Glutamatergic neuron (in vitro differentiated cells): Measurements from ENCODE around the gene POLR1A. TPM values are rescaled to one million over a fixed set of nuclear protein-coding genes. Genes with fewer than 3 reads are reported as not detected.

Experiments
- DNase-seq: peaks from one replicate; pipeline ENCODE4 v3.0.0; 2022
- H3K27ac Mint-ChIP-seq: one replicate; pipeline ENCODE4 v1.8.0; 2020; ENCODE audit warnings: mild to moderate bottlenecking, mixed read lengths, inconsistent platforms; ENCODE audit not compliant: unreplicated experiment
- H3K27me3 Mint-ChIP-seq: one replicate; pipeline ENCODE4 v1.8.0; 2020; ENCODE audit warnings: mild to moderate bottlenecking, moderate library complexity, mixed read lengths, inconsistent platforms; ENCODE audit not compliant: unreplicated experiment
- H3K36me3 Mint-ChIP-seq: one replicate; pipeline ENCODE4 v1.8.0; 2020; ENCODE audit warnings: mild to moderate bottlenecking, mixed read lengths, inconsistent platforms; ENCODE audit not compliant: unreplicated experiment
- H3K4me1 Mint-ChIP-seq: one replicate; pipeline ENCODE4 v1.8.0; 2020; ENCODE audit warnings: mild to moderate bottlenecking, low read depth, mixed read lengths, inconsistent platforms; ENCODE audit not compliant: unreplicated experiment
- H3K4me3 Mint-ChIP-seq: one replicate; pipeline ENCODE4 v1.8.0; 2020; ENCODE audit warnings: mild to moderate bottlenecking, mixed read lengths, inconsistent platforms; ENCODE audit not compliant: unreplicated experiment
- H3K9me3 Mint-ChIP-seq: one replicate; pipeline ENCODE4 v1.8.0; 2020; ENCODE audit warnings: mild to moderate bottlenecking, moderate library complexity, mixed read lengths, inconsistent platforms; ENCODE audit not compliant: unreplicated experiment
- CTCF ChIP-seq: fragments of 200-600 bp; sonication (generic); IDR thresholded peaks from one replicate; pipeline ENCODE4 v1.5.0; 2021; ENCODE audit not compliant: partially characterized antibody, unreplicated experiment
- total RNA-seq: library from RNA; stranded (reverse); fragmentation: NEBNext Ultra II Directional; extraction: Animal tissue kit (Norgen Biotek cat#: 25700); gene quantifications from one replicate; pipeline ENCODE4 v1.2.1, GENCODE V29; 2021; ENCODE audit not compliant: unreplicated experiment

POLR1A gene
- total RNA-seq, 1 donor from 2014 or later: 34.7 TPM

- no peak for DNase-seq
These were observed 60.1 kb downstream of the POLR1A start for GRCh38 chr2:86045541-86045940.

GRCh38 chr2:86044614-86045013, 61.1 kb downstream of the POLR1A start:
- no peaks in the 10 kb centered on the region for H3K4me1 Mint-ChIP-seq
- H3K4me3 Mint-ChIP-seq: no peak overlapping the region
- TF ChIP-seq CTCF: no peak
- peaks cover 8% of the 10 kb centered on the region for H3K27me3 Mint-ChIP-seq
- DNase-seq: no peak
- no peak overlapping the region for H3K27ac Mint-ChIP-seq
- peaks cover 3% of the 10 kb centered on the region for H3K9me3 Mint-ChIP-seq
- peaks cover 13% of the 10 kb centered on the region for H3K36me3 Mint-ChIP-seq

More at GRCh38 chr2:86045541-86045940, 60.1 kb downstream of the POLR1A start:
- no peaks in the 10 kb centered on the region for H3K4me1 Mint-ChIP-seq
- TF ChIP-seq CTCF: no peak
- H3K9me3 Mint-ChIP-seq: peaks cover 3% of the 10 kb centered on the region
- H3K27me3 Mint-ChIP-seq: peaks cover 8% of the 10 kb centered on the region
- H3K36me3 Mint-ChIP-seq: peaks cover 13% of the 10 kb centered on the region
- H3K4me3 Mint-ChIP-seq: no peak overlapping the region
- no peak overlapping the region for H3K27ac Mint-ChIP-seq

- no peaks in the 10 kb centered on the region for H3K4me1 Mint-ChIP-seq
- peaks cover 13% of the 10 kb centered on the region for H3K36me3 Mint-ChIP-seq
- no peak for DNase-seq
- peaks cover 8% of the 10 kb centered on the region for H3K27me3 Mint-ChIP-seq
- H3K27ac Mint-ChIP-seq: no peak overlapping the region
- no peak overlapping the region for H3K4me3 Mint-ChIP-seq
- H3K9me3 Mint-ChIP-seq: peaks cover 2% of the 10 kb centered on the region
- TF ChIP-seq CTCF: no peak
These were observed 61.6 kb downstream of the POLR1A start for GRCh38 chr2:86044045-86044444.

GRCh38 chr2:86042256-86043168, 63.2 kb downstream of the POLR1A start:
- TF ChIP-seq CTCF: no peak
- Mint-ChIP-seq H3K4me3 (peak overlapping the region; percentile 4), H3K9me3 (peaks cover 5% of the 10 kb centered on the region), H3K36me3 (peaks cover 13% of the 10 kb centered on the region), H3K4me1 (peaks cover 8% of the 10 kb centered on the region), H3K27me3 (peaks cover 10% of the 10 kb centered on the region), H3K27ac (no peak overlapping the region)
- no peak for DNase-seq

GRCh38 chr2:86039963-86040655, 65.6 kb downstream of the POLR1A start:
- no peak for TF ChIP-seq CTCF
- no peak overlapping the region for H3K4me3 Mint-ChIP-seq
- H3K36me3 Mint-ChIP-seq: peaks cover 10% of the 10 kb centered on the region
- H3K4me1 Mint-ChIP-seq: peaks cover 26% of the 10 kb centered on the region
- DNase-seq: no peak
- peaks cover 15% of the 10 kb centered on the region for H3K27me3 Mint-ChIP-seq
- peaks cover 6% of the 10 kb centered on the region for H3K9me3 Mint-ChIP-seq
- H3K27ac Mint-ChIP-seq: no peak overlapping the region
